IMR-90 (cell line): ENCODE measurements around the gene TGFBR1.

Experiments
- CTCF ChIP-seq: conservative IDR thresholded peaks from 2 replicates; pipeline ENCODE4 v1.5.1; 2012; ENCODE audit warnings: mild to moderate bottlenecking, low read depth, low read length, improper control_type of control experiment
- FOS ChIP-seq: fragments of 150-350 bp; IDR thresholded peaks from 2 replicates; pipeline ENCODE4 v1.6.1; 2016; ENCODE audit warnings: low read depth, low read length
- MXI1 ChIP-seq: IDR thresholded peaks from 2 replicates; pipeline ENCODE4 v1.6.1; 2012; ENCODE audit warnings: low read depth, mild to moderate bottlenecking, low read length, moderate library complexity, borderline replicate concordance
- POLR2A ChIP-seq: IDR thresholded peaks from 2 replicates; pipeline ENCODE4 v1.6.1; 2012; ENCODE audit warnings: mild to moderate bottlenecking, low read depth, low read length
- RAD21 ChIP-seq: IDR thresholded peaks from 2 replicates; pipeline ENCODE4 v1.6.1; 2012; ENCODE audit warnings: low read length, improper control_type of control experiment
- RFX5 ChIP-seq: IDR thresholded peaks from 2 replicates; pipeline ENCODE4 v1.8.0; 2012; ENCODE audit warnings: low read depth, mild to moderate bottlenecking, low read length, moderate library complexity
- SMC3 ChIP-seq: fragments of 150-350 bp; IDR thresholded peaks from 2 replicates; pipeline ENCODE4 v1.6.1; 2016; ENCODE audit warnings: low read depth, mild to moderate bottlenecking, antibody characterized with exemption, low read length, moderate library complexity
- USF2 ChIP-seq: fragments of 150-350 bp; IDR thresholded peaks from 2 replicates; pipeline ENCODE4 v1.6.1; 2017; ENCODE audit warnings: mild to moderate bottlenecking, antibody characterized with exemption, low read length, low read depth

DNA sequence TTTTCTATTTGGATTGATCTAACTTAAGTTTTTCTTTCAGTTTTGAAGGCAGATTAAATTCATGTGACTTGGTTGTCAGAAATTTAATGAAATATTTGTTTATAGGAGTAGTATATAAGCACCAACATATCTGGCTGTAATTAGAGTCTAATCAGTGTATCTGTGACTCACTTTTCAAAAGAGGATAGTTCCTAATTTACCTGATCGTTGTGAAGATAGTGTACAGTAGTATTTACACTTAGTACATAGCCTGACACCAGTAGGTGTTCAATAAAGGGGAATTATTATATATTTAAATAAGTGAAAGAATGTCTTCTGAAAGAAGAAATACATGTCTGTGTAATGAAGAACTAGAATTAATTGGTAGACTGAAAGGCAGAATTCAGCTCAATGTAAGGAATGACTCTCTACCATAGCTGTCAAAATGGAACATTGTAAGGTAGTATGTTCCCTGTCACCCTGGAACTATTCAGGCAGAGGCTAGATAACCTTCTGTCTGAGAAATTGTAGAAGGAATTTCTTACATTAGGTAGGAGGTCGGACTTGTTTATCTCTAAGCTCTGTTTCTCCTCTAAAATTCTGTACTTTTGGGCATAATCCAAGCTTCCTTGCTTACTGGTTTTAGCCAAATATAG lies 8.6 kb downstream of the TGFBR1 start:
- TF ChIP-seq RAD21 (no peak), CTCF (no peak), SMC3 (no peak), FOS (no peak), MXI1 (no peak), RFX5 (no peak), POLR2A (no peak), USF2 (no peak)
